HCT116 (cell line): Measurements from ENCODE around the gene PHACTR1. TPM values are rescaled to one million over a fixed set of nuclear protein-coding genes. Genes with fewer than 3 reads are reported as not detected.

ENCODE experiments used
- ATAC-seq: fragments of 200-7000 bp; cut with Tn5 transposase; 2 replicates; pipeline ENCODE4 v1.9.1; 2020; ENCODE audit warnings: mild to moderate bottlenecking, moderate library complexity
- BruUV-seq: library from RNA; stranded (reverse); fragments of 400-500 nt; replicated peaks from 2 replicates; lab custom pipeline; 2021; lab: Mats Ljungman, UMichigan
- CTCF ChIA-PET: fragments of 300-600 bp; sonication (Branson Sonifier 250); formaldehyde crosslinking; loops from one replicate; lab custom pipeline; 2021; ENCODE audit warnings: antibody characterized with exemption; lab: Charles Lee
- POLR2A ChIA-PET: fragments of 300-600, 350-600 bp; sonication (Branson Sonifier 250); formaldehyde crosslinking; loops from one replicate; lab custom pipeline; 2021; ENCODE audit warnings: antibody characterized with exemption; lab: Charles Lee
- RAD21 ChIA-PET, 2 experiments: fragments of 300-600 bp; sonication (Branson Sonifier 250); formaldehyde crosslinking; loops; one replicate each; lab custom pipeline; 2023; ENCODE audit warnings: low total read pairs in 2 of 2; ENCODE audit not compliant: uncharacterized antibody in 2 of 2, unreplicated experiment in 2 of 2, low non-redundant PET in 1 of 2; lab: Charles Lee
- DNase-seq: peaks from one replicate; pipeline ENCODE4 v3.0.0-alpha.2; 2010; ENCODE audit warnings: low read depth, low spot score
- H2AFZ ChIP-seq: fragments of 200-600 bp; shearing (Covaris generic), sonication (generic); 2 replicates; pipeline ENCODE4 v1.6.1; 2017; ENCODE audit warnings: low read depth, mixed run types, mixed read lengths, antibody characterized with exemption, low read length; ENCODE audit not compliant: poor library complexity, severe bottlenecking
- H3K27ac ChIP-seq: 2 replicates; pipeline ENCODE4 v1.5.1; 2012; ENCODE audit warnings: low read depth, low read length
- H3K27me3 ChIP-seq: fragments of 200-600 bp; sonication (generic); 2 replicates; pipeline ENCODE4 v1.6.1; 2016; ENCODE audit warnings: mixed run types, low read length, mixed read lengths; ENCODE audit not compliant: insufficient read depth
- H3K36me3 ChIP-seq, 2 experiments: fragments of 200-500 bp in 1 of 2; fragments of 200-600 bp in 1 of 2; sonication (Bioruptor generic) in 1 of 2; sonication (generic) in 1 of 2; 2 replicates each; pipeline versions ENCODE4 v1.5.1 to v1.6.1; 2014 to 2016; ENCODE audit warnings: low read length in 2 of 2, inconsistent platforms in 1 of 2, mixed read lengths in 1 of 2, mixed run types in 1 of 2; ENCODE audit not compliant: insufficient read depth in 2 of 2, control insufficient read depth in 1 of 2
- H3K4me1 ChIP-seq, 2 experiments: fragments of 200-600 bp in 1 of 2; sonication (generic) in 1 of 2; 2 replicates each; pipeline versions ENCODE4 v1.5.1 to v1.6.1; 2012 to 2017; ENCODE audit warnings: low read length in 2 of 2, inconsistent platforms in 1 of 2, mild to moderate bottlenecking in 1 of 2, mixed read lengths in 1 of 2, mixed run types in 1 of 2, moderate library complexity in 1 of 2; ENCODE audit not compliant: insufficient read depth in 2 of 2, control insufficient read depth in 1 of 2
- H3K4me2 ChIP-seq: fragments of 200-600 bp; sonication (generic); 2 replicates; pipeline ENCODE4 v1.6.1; 2017; ENCODE audit warnings: mixed run types, low read length, mixed read lengths
- H3K4me3 ChIP-seq, 2 experiments: fragments of 200-600 bp in 1 of 2; sonication (generic) in 1 of 2; replicated peaks in 1 of 2; 2 replicates each; pipeline ENCODE4 v1.5.1; 2011 to 2016; ENCODE audit warnings: low read length in 2 of 2, control low read depth in 1 of 2, low read depth in 1 of 2, mild to moderate bottlenecking in 1 of 2, mixed read lengths in 1 of 2, mixed run types in 1 of 2
- H3K79me2 ChIP-seq: fragments of 200-600 bp; sonication (generic); 2 replicates; pipeline ENCODE4 v1.6.1; 2017; ENCODE audit warnings: mild to moderate bottlenecking, mixed run types, low read length, moderate library complexity, mixed read lengths; ENCODE audit not compliant: insufficient read depth
- H3K9ac ChIP-seq: fragments of 200-600 bp; sonication (generic); 2 replicates; pipeline ENCODE4 v1.6.1; 2016; ENCODE audit warnings: low read length, mixed read lengths
- H3K9me2 ChIP-seq: fragments of 200-600 bp; sonication (generic), shearing (Covaris generic); 2 replicates; pipeline ENCODE4 v1.6.1; 2017; ENCODE audit warnings: mixed run types, mild to moderate bottlenecking, moderate library complexity; ENCODE audit not compliant: insufficient read depth
- H3K9me3 ChIP-seq, 2 experiments: fragments of 200-500 bp in 1 of 2; fragments of 200-600 bp in 1 of 2; sonication (Bioruptor generic) in 1 of 2; sonication (generic) in 1 of 2; 2 replicates each; pipeline ENCODE4 v1.6.1; 2014 to 2017; ENCODE audit warnings: low read length in 2 of 2, mixed read lengths in 2 of 2, inconsistent platforms in 1 of 2, low read depth in 1 of 2, mild to moderate bottlenecking in 1 of 2, mixed run types in 1 of 2, moderate library complexity in 1 of 2; ENCODE audit not compliant: control insufficient read depth in 1 of 2, insufficient read depth in 1 of 2
- H4K20me1 ChIP-seq: fragments of 200-600 bp; sonication (generic), shearing (Covaris generic); 2 replicates; pipeline ENCODE4 v1.6.1; 2017; ENCODE audit warnings: mixed run types, mild to moderate bottlenecking, moderate library complexity; ENCODE audit not compliant: insufficient read depth
- ELF1 ChIP-seq: IDR thresholded peaks from 2 replicates; pipeline ENCODE4 v1.6.1; 2012; ENCODE audit warnings: low read depth, borderline replicate concordance
- EZH2phosphoT487 ChIP-seq: fragments of 200-600 bp; IDR thresholded peaks from 2 replicates; pipeline ENCODE4 v1.6.1; 2018; ENCODE audit warnings: antibody characterized with exemption, borderline replicate concordance
- JUND ChIP-seq: IDR thresholded peaks from 2 replicates; pipeline ENCODE4 v1.6.1; 2012
- MAX ChIP-seq: IDR thresholded peaks from 2 replicates; pipeline ENCODE4 v1.6.1; 2012
- POLR2A ChIP-seq: IDR thresholded peaks from 2 replicates; pipeline ENCODE4 v1.7.0; 2011; ENCODE audit warnings: borderline replicate concordance; ENCODE audit not compliant: insufficient read depth, insufficient read length; ENCODE audit errors: extremely low read depth
- POLR2AphosphoS5 ChIP-seq: IDR thresholded peaks from 2 replicates; pipeline ENCODE4 v1.6.1; 2011; ENCODE audit warnings: mild to moderate bottlenecking, low read depth, low read length, moderate library complexity
- REST ChIP-seq: IDR thresholded peaks from 2 replicates; pipeline ENCODE4 v1.6.1; 2012; ENCODE audit warnings: low read depth
- SP1 ChIP-seq: IDR thresholded peaks from 2 replicates; pipeline ENCODE4 v1.6.1; 2012; ENCODE audit warnings: low read depth
- ZFX ChIP-seq: fragments of 450-650 bp; IDR thresholded peaks from 2 replicates; pipeline ENCODE4 v1.6.1; 2017
- intact Hi-C: fragments of 100-400 bp; cut with micrococcal nuclease; formaldehyde crosslinking; loops from 2 replicates; pipeline ENCODE4 v1.10.0; 2022
- total RNA-seq: library from RNA; stranded (reverse); gene quantifications from one replicate; pipeline ENCODE4 v1.2.1, GENCODE V29; 2021; ENCODE audit not compliant: unreplicated experiment
- TF ChIP-seq, protein P1 (sequence below), 3 experiments: fragments of 200-600 bp in 1 of 3; sonication (generic) in 1 of 3; IDR thresholded peaks in 2 of 3; conservative IDR thresholded peaks in 1 of 3; 2 replicates each; pipeline ENCODE4 v1.5.1; 2012 to 2017; ENCODE audit warnings: low read depth in 2 of 3, low read length in 2 of 3, antibody characterized with exemption in 1 of 3, borderline replicate concordance in 1 of 3, control low read depth in 1 of 3, mild to moderate bottlenecking in 1 of 3, mixed read lengths in 1 of 3, mixed run types in 1 of 3, moderate library complexity in 1 of 3; ENCODE audit not compliant: insufficient read depth in 1 of 3

The PHACTR1 gene
- total RNA-seq, 1 experiment from 2014 or later: 0.17 TPM

DNA sequence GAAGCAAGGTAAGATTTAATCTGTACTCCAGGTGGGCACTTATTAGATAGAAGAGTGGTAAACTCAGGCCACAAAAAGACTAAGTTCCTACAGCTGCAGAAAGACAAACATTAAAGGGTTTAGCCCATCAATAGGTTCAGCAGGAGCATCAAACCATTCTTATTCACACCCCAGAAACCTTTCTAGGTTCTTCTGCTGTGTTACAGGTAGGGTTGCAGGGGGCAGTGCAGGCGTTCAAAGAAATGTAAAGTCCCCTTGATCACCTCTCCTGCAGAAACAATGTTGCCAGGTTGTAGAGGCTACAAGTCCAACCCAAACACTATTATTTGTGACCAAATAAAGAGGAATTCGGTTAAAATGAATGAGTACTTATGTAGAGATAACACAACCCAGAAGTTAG is 31.8 kb downstream of the PHACTR1 start (continued):
- TF ChIP-seq EZH2phosphoT487: no peak
- TF ChIP-seq, protein P1, sequence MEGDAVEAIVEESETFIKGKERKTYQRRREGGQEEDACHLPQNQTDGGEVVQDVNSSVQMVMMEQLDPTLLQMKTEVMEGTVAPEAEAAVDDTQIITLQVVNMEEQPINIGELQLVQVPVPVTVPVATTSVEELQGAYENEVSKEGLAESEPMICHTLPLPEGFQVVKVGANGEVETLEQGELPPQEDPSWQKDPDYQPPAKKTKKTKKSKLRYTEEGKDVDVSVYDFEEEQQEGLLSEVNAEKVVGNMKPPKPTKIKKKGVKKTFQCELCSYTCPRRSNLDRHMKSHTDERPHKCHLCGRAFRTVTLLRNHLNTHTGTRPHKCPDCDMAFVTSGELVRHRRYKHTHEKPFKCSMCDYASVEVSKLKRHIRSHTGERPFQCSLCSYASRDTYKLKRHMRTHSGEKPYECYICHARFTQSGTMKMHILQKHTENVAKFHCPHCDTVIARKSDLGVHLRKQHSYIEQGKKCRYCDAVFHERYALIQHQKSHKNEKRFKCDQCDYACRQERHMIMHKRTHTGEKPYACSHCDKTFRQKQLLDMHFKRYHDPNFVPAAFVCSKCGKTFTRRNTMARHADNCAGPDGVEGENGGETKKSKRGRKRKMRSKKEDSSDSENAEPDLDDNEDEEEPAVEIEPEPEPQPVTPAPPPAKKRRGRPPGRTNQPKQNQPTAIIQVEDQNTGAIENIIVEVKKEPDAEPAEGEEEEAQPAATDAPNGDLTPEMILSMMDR (IDR thresholded peaks at IDR 0.05 in 2 of 3, conservative IDR thresholded peaks at IDR 0.05 in 1 of 3; ENCODE audit: borderline replicate concordance in 1 of 3, insufficient read depth in 1 of 3, low read depth in 2 of 3, low read length in 2 of 3): no peak
- no peak for TF ChIP-seq JUND
- TF ChIP-seq POLR2A: no peak
- no peak for TF ChIP-seq POLR2AphosphoS5

DNA sequence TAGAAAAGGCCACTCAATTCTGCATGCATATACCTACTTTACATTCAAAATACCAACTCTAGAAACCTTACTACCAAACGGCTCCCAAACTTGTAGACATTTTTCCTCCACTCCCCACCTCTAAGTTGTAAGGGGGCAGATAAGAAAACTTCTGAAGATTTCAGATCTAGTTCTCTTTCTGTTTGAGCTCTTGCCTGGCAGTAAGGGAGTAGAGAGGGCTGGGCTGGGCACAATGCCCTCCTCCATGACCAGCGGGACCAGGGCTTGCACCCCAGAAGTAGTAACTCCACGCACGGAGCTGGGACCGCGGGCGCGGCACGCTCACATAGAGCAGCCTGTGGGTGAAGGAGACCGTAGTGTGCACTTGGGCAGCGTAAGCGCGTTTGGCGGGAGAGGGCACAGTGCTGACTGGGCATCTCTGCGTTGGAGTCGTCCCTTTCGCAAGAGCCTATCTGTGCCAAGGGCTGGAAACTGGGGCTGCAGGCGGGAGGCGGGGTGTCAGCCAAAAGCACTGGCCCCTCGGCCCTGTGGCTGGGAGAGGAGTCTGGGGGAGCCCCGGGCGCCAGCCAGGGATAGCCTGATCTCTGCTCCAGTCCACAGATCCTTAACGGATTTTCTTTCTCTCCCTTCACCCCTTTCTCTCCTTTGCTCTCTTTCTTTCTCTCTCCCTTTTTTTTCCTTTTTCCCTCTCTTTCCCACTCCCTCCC is 32.4 kb downstream of the PHACTR1 start:
- Histone ChIP-seq H3K36me3 (no peaks in the 10 kb centered on the region), H3K9me3 (no peaks in the 10 kb centered on the region), H4K20me1 (0 out of 2 replicates have a peak, but pooled peaks cover 4% of the 10 kb centered on the region), H3K79me2 (no peaks in the 10 kb centered on the region), H3K9ac (no peak overlapping the region), H3K27ac (no peak overlapping the region), H2AFZ (no peak overlapping the region), H3K4me3 (no peak overlapping the region), H3K9me2 (no peaks in the 10 kb centered on the region), H3K4me2 (no peak overlapping the region), H3K27me3 (peaks cover 5% of the 10 kb centered on the region; the same call in 1 of the 2 replicates), H3K4me1 (no peaks in the 10 kb centered on the region)
- DNase-seq (no peak), ATAC-seq (no peak)
- ChIA-PET POLR2A (no interaction called here), RAD21 (no interaction called here), CTCF (no interaction called here)
- TF ChIP-seq ELF1 (no peak), ZFX (no peak), REST (no peak), SP1 (no peak), MAX (no peak)
- intact Hi-C loops: no loop called here
- no TSS peak for BruUV-seq
